ENCODE data around the gene DPY30.

DPY30 gene

GRCh38 chr2:32039447-32040219, at the start of gene DPY30:
Gene DPY30 (minus strand): TSS chr2:32039805. CDS start chr2:32039456, 349 bp downstream.
- no peak for TF ChIP-seq CTCF (IDR thresholded peaks at IDR 0.05; ENCODE audit: low read depth, low read length, missing control alignments)
- H3K4me3 ChIP-seq (ENCODE audit: low read depth, low read length), result peak within 1 kb of the TSS; percentile 61
- DNase-seq (ENCODE audit: low read depth), result peak; percentile 81

GRCh38 chr2:32074134-32074506, 34.5 kb upstream of the DPY30 start:
- DNase-seq (ENCODE audit: low read depth), result no peak
- H3K4me3 ChIP-seq (ENCODE audit: low read depth, low read length), result no peak overlapping the region
- TF ChIP-seq CTCF (IDR thresholded peaks at IDR 0.05; ENCODE audit: low read depth, low read length, missing control alignments), result no peak

GRCh38 chr2:32067549-32067948, 27.9 kb upstream of the DPY30 start:
- no peak overlapping the region for H3K4me3 ChIP-seq (ENCODE audit: low read depth, low read length)
- DNase-seq (ENCODE audit: low read depth), result no peak
- TF ChIP-seq CTCF (IDR thresholded peaks at IDR 0.05; ENCODE audit: low read depth, low read length, missing control alignments), result no peak

DNA sequence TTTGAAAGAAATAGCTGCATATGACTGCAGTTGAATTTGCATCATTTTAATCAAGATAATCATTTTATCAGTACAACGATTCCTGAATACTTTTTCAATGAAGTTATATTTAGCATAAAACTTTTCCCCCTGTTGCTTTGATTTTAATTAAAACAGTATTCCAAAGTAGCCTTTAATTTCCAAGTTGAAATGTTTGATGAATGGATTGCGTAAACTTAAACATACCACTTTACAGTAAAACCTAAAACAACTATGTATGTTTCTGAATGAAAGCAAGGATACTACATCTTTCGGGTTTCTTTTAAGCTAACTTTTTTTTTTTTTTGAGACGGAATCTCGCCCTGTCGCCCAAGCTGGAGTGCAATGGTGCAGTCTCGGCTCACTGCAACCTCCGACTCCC, 25.1 kb upstream of the DPY30 start:
- peak overlapping the region; percentile 92 for H3K4me3 ChIP-seq (ENCODE audit: low read depth, low read length)
- TF ChIP-seq CTCF (IDR thresholded peaks at IDR 0.05; ENCODE audit: low read depth, low read length, missing control alignments), result no peak
- no peak for DNase-seq (ENCODE audit: low read depth)

DNA sequence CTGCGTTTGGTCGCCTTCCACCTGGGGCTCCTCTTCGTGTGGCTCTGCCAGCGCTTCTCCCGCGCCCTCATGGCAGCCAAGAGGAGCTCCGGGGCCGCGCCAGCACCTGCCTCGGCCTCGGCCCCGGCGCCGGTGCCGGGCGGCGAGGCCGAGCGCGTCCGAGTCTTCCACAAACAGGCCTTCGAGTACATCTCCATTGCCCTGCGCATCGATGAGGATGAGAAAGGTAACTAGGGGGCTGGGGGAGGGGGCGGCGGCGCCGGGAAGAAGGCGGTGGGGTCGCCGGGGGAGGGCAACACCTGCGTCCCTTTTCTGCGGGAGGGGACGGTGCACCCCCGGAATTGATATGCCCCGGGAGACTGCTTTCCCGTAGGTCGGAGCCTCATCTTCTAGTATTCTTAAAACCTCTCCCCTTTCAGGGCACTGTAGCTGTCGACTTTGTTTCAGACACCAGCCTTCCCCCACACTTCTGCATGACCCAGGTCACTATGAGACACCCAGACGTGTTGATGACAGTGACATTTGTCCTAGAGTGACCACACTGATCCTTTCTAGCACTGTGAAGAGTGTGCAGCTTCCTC, 24.5 kb upstream of the DPY30 start:
- H3K4me3 ChIP-seq (ENCODE audit: low read depth, low read length), result peak overlapping the region; percentile 92
- TF ChIP-seq CTCF (IDR thresholded peaks at IDR 0.05; ENCODE audit: low read depth, low read length, missing control alignments), result no peak
- DNase-seq (ENCODE audit: low read depth), result no peak

GRCh38 chr2:32063310-32064020, 23.9 kb upstream of the DPY30 start, which contains the start of gene SPAST:
Gene SPAST (plus strand): TSS chr2:32063556. CDS start chr2:32063832, 276 bp downstream.
- peak; percentile 36 for TF ChIP-seq CTCF (IDR thresholded peaks at IDR 0.05; ENCODE audit: low read depth, low read length, missing control alignments)
- peak within 1 kb of the TSS; percentile 92 for H3K4me3 ChIP-seq (ENCODE audit: low read depth, low read length)
- DNase-seq (ENCODE audit: low read depth), result peak; percentile 91

Data from GM12864 (cell line).